H1 (cell line): ENCODE results near the gene ZDHHC17. TPM values are rescaled to one million over a fixed set of nuclear protein-coding genes. Genes with fewer than 3 reads are reported as not detected.
"Not testable (repeated sequence)": the region's sequence is repeated elsewhere in the genome, so short reads cannot be mapped to it uniquely, and the experiment has no call there.

Source experiments
- CTCF ChIA-PET: fragments of 300-600 bp; sonication (Branson Sonifier 250); formaldehyde crosslinking; loops from one replicate; lab custom pipeline; 2021; ENCODE audit not compliant: partially characterized antibody; lab: Charles Lee
- POLR2A ChIA-PET: fragments of 300-600 bp; sonication (Branson Sonifier 250); formaldehyde crosslinking; loops from one replicate; lab custom pipeline; 2021; ENCODE audit warnings: inconsistent platforms; ENCODE audit not compliant: partially characterized antibody; lab: Charles Lee
- DNase-seq, 2 experiments: peaks; one replicate each; pipeline versions ENCODE4 v3.0.0 to v3.0.0-alpha.2; 2010 to 2022; ENCODE audit warnings: low spot score in 2 of 2, low read depth in 1 of 2, mixed read lengths in 1 of 2
- FAIRE-seq: peaks from 2 replicates; lab custom pipeline; 2011; peaks lifted over from hg19 to GRCh38; lab: Jason Lieb, UNC
- H2AFZ ChIP-seq: 2 replicates; pipeline ENCODE4 v1.8.1; 2012; ENCODE audit warnings: low read length, inconsistent platforms
- H2AK5ac ChIP-seq: 2 replicates; pipeline ENCODE4 v1.6.1; 2013; ENCODE audit warnings: low read depth, low read length
- H2BK120ac ChIP-seq: replicated peaks from 2 replicates; pipeline ENCODE3; 2013; ENCODE audit warnings: low read depth, low read length, inconsistent platforms
- H2BK12ac ChIP-seq: 2 replicates; pipeline ENCODE4 v1.6.1; 2013; ENCODE audit warnings: low read depth, low read length
- H2BK15ac ChIP-seq: 2 replicates; pipeline ENCODE4 v1.6.1; 2013; ENCODE audit warnings: low read length
- H2BK20ac ChIP-seq: 2 replicates; pipeline ENCODE4 v1.6.1; 2013; ENCODE audit warnings: low read length
- H2BK5ac ChIP-seq: 2 replicates; pipeline ENCODE4 v1.6.1; 2013; ENCODE audit warnings: low read depth, low read length
- H3K14ac ChIP-seq: 2 replicates; pipeline ENCODE4 v1.6.1; 2013; ENCODE audit warnings: inconsistent platforms; ENCODE audit not compliant: insufficient read length
- H3K18ac ChIP-seq: 2 replicates; pipeline ENCODE4 v1.6.1; 2013; ENCODE audit warnings: low read length; ENCODE audit errors: extremely low read depth
- H3K23ac ChIP-seq: 2 replicates; pipeline ENCODE4 v1.6.1; 2013; ENCODE audit warnings: inconsistent platforms; ENCODE audit not compliant: insufficient read length
- H3K23me2 ChIP-seq: 2 replicates; pipeline ENCODE4 v1.6.1; 2013; ENCODE audit warnings: low read depth, low read length
- H3K27ac ChIP-seq: 2 replicates; pipeline ENCODE4 v1.6.1; 2011; ENCODE audit warnings: low read depth, low read length, inconsistent platforms
- H3K27me3 ChIP-seq, 4 experiments: replicated peaks in 1 of 4; 1 replicate in 1 of 4; 2 replicates in 3 of 4; pipeline versions ENCODE4 v1.6.1 to v1.8.1; 2011 to 2013; ENCODE audit warnings: low read length in 3 of 4, mild to moderate bottlenecking in 3 of 4, inconsistent platforms in 2 of 4, mixed read lengths in 2 of 4, moderate library complexity in 1 of 4; ENCODE audit not compliant: control insufficient read depth in 3 of 4, insufficient read depth in 3 of 4; ENCODE audit errors: extremely low read depth in 1 of 4
- H3K36me3 ChIP-seq, 4 experiments: 2 replicates each; pipeline versions ENCODE4 v1.6.1 to v1.8.1; 2011 to 2013; ENCODE audit warnings: mild to moderate bottlenecking in 4 of 4, low read length in 3 of 4, moderate library complexity in 2 of 4, control low read depth in 1 of 4, inconsistent platforms in 1 of 4; ENCODE audit not compliant: insufficient read depth in 4 of 4, control insufficient read depth in 2 of 4
- H3K4ac ChIP-seq: replicated peaks from 2 replicates; pipeline ENCODE3; 2013; ENCODE audit warnings: low read length, low read depth, mixed read lengths, inconsistent platforms; ENCODE audit not compliant: insufficient read length
- H3K4me1 ChIP-seq, 4 experiments: replicated peaks in 1 of 4; 1 replicate in 1 of 4; 2 replicates in 3 of 4; pipeline versions ENCODE4 v1.6.1 to v1.8.1; 2011 to 2013; ENCODE audit warnings: low read length in 3 of 4, inconsistent platforms in 2 of 4, mixed read lengths in 1 of 4; ENCODE audit not compliant: insufficient read depth in 4 of 4, control insufficient read depth in 3 of 4
- H3K4me2 ChIP-seq, 2 experiments: 2 replicates each; pipeline versions ENCODE4 v1.6.1 to v1.8.1; 2011 to 2013; ENCODE audit warnings: low read depth in 2 of 2, low read length in 2 of 2, control low read depth in 1 of 2, inconsistent platforms in 1 of 2, mild to moderate bottlenecking in 1 of 2; ENCODE audit not compliant: insufficient read depth in 1 of 2
- H3K4me3 ChIP-seq, 4 experiments: fragments of 200-600, 300-600 bp in 1 of 4; sonication (generic), shearing (Covaris generic), sonication (Bioruptor Twin) in 1 of 4; 2 replicates each; pipeline versions ENCODE4 v1.5.1 to v1.8.1; 2011 to 2016; ENCODE audit warnings: low read length in 4 of 4, low read depth in 3 of 4, control low read depth in 2 of 4, inconsistent platforms in 2 of 4, mild to moderate bottlenecking in 2 of 4, mixed read lengths in 1 of 4, moderate library complexity in 1 of 4; ENCODE audit not compliant: insufficient read depth in 2 of 4; ENCODE audit errors: extremely low read depth in 1 of 4
- H3K56ac ChIP-seq: replicated peaks from 2 replicates; pipeline ENCODE3; 2013; ENCODE audit warnings: low read depth, mild to moderate bottlenecking, mixed read lengths, low read length, inconsistent platforms; ENCODE audit not compliant: insufficient read length
- H3K79me1 ChIP-seq: 2 replicates; pipeline ENCODE4 v1.6.1; 2013; ENCODE audit warnings: low read depth, low read length, control low read depth
- H3K79me2 ChIP-seq, 2 experiments: 2 replicates each; pipeline versions ENCODE4 v1.6.1 to v1.8.1; 2012 to 2013; ENCODE audit warnings: low read length in 2 of 2, mild to moderate bottlenecking in 2 of 2, inconsistent platforms in 1 of 2; ENCODE audit not compliant: insufficient read depth in 2 of 2, control insufficient read depth in 1 of 2
- H3K9ac ChIP-seq, 4 experiments: replicated peaks in 1 of 4; 1 replicate in 1 of 4; 2 replicates in 3 of 4; pipeline versions ENCODE4 v1.6.1 to v1.8.1; 2011 to 2013; ENCODE audit warnings: low read depth in 3 of 4, low read length in 3 of 4, control low read depth in 2 of 4, mild to moderate bottlenecking in 2 of 4, moderate library complexity in 2 of 4, inconsistent platforms in 1 of 4; ENCODE audit errors: extremely low read depth in 1 of 4
- H3K9me3 ChIP-seq, 2 experiments: 2 replicates each; pipeline versions ENCODE4 v1.6.1 to v1.8.1; 2012 to 2013; ENCODE audit warnings: mild to moderate bottlenecking in 2 of 2, moderate library complexity in 2 of 2, control low read depth in 1 of 2, inconsistent platforms in 1 of 2, low read depth in 1 of 2, low read length in 1 of 2, mixed read lengths in 1 of 2; ENCODE audit not compliant: insufficient read depth in 2 of 2
- H4K20me1 ChIP-seq, 2 experiments: replicated peaks in 1 of 2; 2 replicates each; pipeline versions ENCODE3 to v1.8.1; 2011 to 2013; ENCODE audit warnings: inconsistent platforms in 2 of 2, low read length in 2 of 2, mild to moderate bottlenecking in 1 of 2; ENCODE audit not compliant: insufficient read depth in 2 of 2, control insufficient read depth in 1 of 2
- H4K5ac ChIP-seq: 2 replicates; pipeline ENCODE4 v1.6.1; 2013; ENCODE audit warnings: low read length, low read depth, mixed read lengths, inconsistent platforms; ENCODE audit not compliant: insufficient read length
- H4K8ac ChIP-seq: 2 replicates; pipeline ENCODE4 v1.8.0; 2013; ENCODE audit warnings: mild to moderate bottlenecking, moderate library complexity, low read length, inconsistent platforms; ENCODE audit not compliant: insufficient read depth; ENCODE audit errors: extremely low read depth
- H4K91ac ChIP-seq: replicated peaks from 2 replicates; pipeline ENCODE3; 2013; ENCODE audit warnings: low read length, mixed read lengths, inconsistent platforms; ENCODE audit not compliant: insufficient read length
- WGBS, 2 experiments: shearing (Covaris generic) in 1 of 2; methylation state at CpG; one replicate each; pipeline versions ENCODE4 v1.1.6 to v1.1.7; 2013 to 2015; ENCODE audit warnings: low lambda C conversion rate in 2 of 2, mixed read lengths in 2 of 2, inconsistent platforms in 1 of 2, low coverage in 1 of 2, missing lambda C conversion rate in 1 of 2; ENCODE audit not compliant: insufficient replicate concordance in 2 of 2, insufficient coverage in 1 of 2, insufficient read length in 1 of 2; ENCODE audit errors: extremely low coverage in 1 of 2, missing lambda C conversion rate in 1 of 2; 5-methylcytosine and 5-hydroxymethylcytosine counted together
- polyA plus RNA-seq, 7 experiments: library from polyadenylated mRNA; depleted of rRNA in 3 of 7; stranded (reverse) in 5 of 7; unstranded in 2 of 7; fragments of >200 nt in 5 of 7; fragments of 200-250 nt in 2 of 7; gene quantifications; 1 replicate in 5 of 7; 2 replicates in 1 of 7; 4 replicates in 1 of 7; pipeline versions ENCODE4 v1.2.1 to v1.2.3, GENCODE V29; 2011 to 2013; ENCODE audit warnings: missing spikeins in 2 of 7, mixed read lengths in 2 of 7
- total RNA-seq: library from RNA; stranded (reverse); fragmentation: NEBNext Ultra II Directional; extraction: Animal tissue kit (Norgen Biotek cat#: 25700); gene quantifications from 2 replicates; pipeline ENCODE4 v1.2.1, GENCODE V29; 2021

The ZDHHC17 gene
- total and polyA plus RNA-seq, 2 of the 8 experiments (the other 6 are each of a cell fraction or from before 2014, with no cell fraction given) = 27.6 to 28.9 TPM

- H3K4me1 ChIP-seq, H3K27ac ChIP-seq, H2AFZ ChIP-seq, H3K79me1 ChIP-seq, H2BK5ac ChIP-seq, FAIRE-seq, H3K4me3 ChIP-seq, H4K5ac ChIP-seq, H3K79me2 ChIP-seq, H4K91ac ChIP-seq, DNase-seq, H3K9ac ChIP-seq, H2AK5ac ChIP-seq, H3K18ac ChIP-seq, H3K14ac ChIP-seq, H3K56ac ChIP-seq, H2BK12ac ChIP-seq, H4K8ac ChIP-seq, H3K4ac ChIP-seq, H4K20me1 ChIP-seq, POLR2A ChIA-PET, H3K4me2 ChIP-seq, H2BK20ac ChIP-seq, CTCF ChIA-PET, H3K9me3 ChIP-seq, H3K27me3 ChIP-seq, H3K23me2 ChIP-seq, H2BK15ac ChIP-seq, H2BK120ac ChIP-seq, H3K36me3 ChIP-seq, H3K23ac ChIP-seq: not testable (repeated sequence)
- WGBS, 2 experiments = 75% methylated on average over 1 of the region's 3 CpGs; no CpG with 5 or more reads in 1 of the 2 experiments
These were observed 31.7 kb upstream of the ZDHHC17 start for GRCh38 chr12:76732188-76732587.

- POLR2A ChIA-PET = interaction anchor here (1.2 kb wide), 1 partner anchor 8 kb away, joined by 3 read pairs; no protein-coding TSS in a partner anchor
- not testable (repeated sequence) for H2AK5ac ChIP-seq, H2BK20ac ChIP-seq, H3K9ac ChIP-seq, H2BK5ac ChIP-seq, H3K23ac ChIP-seq, H3K14ac ChIP-seq, H4K91ac ChIP-seq, H3K79me2 ChIP-seq, H4K20me1 ChIP-seq, H3K27ac ChIP-seq, H3K4ac ChIP-seq, H4K5ac ChIP-seq, H2BK15ac ChIP-seq, H2BK12ac ChIP-seq, H3K27me3 ChIP-seq, DNase-seq, H3K36me3 ChIP-seq, H2BK120ac ChIP-seq, H3K79me1 ChIP-seq, H3K9me3 ChIP-seq, H4K8ac ChIP-seq, H2AFZ ChIP-seq, H3K4me1 ChIP-seq, H3K4me3 ChIP-seq, H3K23me2 ChIP-seq, H3K56ac ChIP-seq, FAIRE-seq, H3K4me2 ChIP-seq, H3K18ac ChIP-seq
- 90% methylated on average over 1 of the region's 2 CpGs; no CpG with 5 or more reads in 1 of the 2 experiments for WGBS, 2 experiments
- CTCF ChIA-PET = interaction anchor here (1.2 to 1.4 kb wide), 2 partner anchors 8 to 49 kb away, joined by 3 read pairs; no protein-coding TSS in a partner anchor
These were observed 26.2 kb upstream of the ZDHHC17 start for GRCh38 chr12:76737689-76738088.
